CD4-positive, alpha-beta T cell treated with Interleukin-4 for 4 hours (primary cell): ENCODE measurements around the gene MAD1L1.

ENCODE experiments used
- DNase-seq: peaks from one replicate; pipeline ENCODE4 v3.0.0-alpha.2; 2020

MAD1L1 gene

DNA sequence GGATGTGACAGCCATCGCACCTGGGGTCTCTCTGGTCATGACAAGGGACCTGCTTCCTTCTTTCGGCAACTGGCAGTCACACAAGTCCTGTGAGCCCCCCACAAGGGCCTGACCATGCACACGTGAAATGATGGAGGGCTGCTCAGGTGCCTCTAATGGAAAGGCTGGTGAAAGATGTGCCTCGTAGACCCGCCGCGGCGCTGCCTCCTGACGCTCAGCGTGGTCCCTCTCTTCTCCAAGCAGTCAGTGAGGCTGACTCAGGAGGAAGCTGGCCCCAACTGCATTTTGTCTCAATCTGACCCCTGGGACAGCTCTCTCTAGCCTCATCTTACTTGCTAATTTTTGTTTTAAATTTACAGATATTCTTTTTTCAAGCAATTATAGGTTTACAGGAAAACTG lies 100.9 kb downstream of the MAD1L1 start:
- DNase-seq = no peak

DNA sequence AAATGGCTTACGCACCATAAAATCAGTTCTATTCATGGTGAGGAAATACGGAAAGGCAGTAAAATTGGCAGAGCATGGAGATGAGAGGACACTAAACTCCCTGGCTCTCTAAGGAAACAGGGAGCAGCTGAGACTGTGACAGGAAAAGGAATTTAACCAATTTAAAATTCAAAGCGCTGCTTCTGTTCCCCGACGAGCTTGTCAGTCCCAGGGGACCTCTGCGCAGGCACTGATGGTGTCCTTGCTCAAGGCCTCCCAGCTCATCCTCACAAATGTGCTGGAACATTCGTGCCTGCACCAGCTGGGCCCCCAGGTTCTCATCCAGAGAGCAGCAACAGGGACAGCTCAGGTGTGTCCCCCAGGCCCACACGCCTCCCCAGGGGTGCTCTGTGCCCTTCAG lies 101.4 kb downstream of the MAD1L1 start:
- no peak for DNase-seq

DNA sequence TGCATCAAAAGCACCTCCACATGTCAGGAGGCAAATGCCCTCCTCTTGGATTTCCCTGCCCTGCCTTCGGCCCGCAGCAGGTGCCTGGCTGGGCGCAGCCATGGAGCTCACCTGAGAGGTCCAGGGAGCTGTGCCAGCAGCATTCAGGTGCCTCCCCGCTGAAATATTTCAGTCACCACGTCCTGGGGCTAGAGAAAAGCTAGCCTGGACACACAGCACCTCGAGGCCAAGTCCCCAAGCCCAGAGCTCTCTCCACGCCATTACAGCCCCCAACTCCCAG lies 102.7 kb downstream of the MAD1L1 start:
- DNase-seq = no peak

DNA sequence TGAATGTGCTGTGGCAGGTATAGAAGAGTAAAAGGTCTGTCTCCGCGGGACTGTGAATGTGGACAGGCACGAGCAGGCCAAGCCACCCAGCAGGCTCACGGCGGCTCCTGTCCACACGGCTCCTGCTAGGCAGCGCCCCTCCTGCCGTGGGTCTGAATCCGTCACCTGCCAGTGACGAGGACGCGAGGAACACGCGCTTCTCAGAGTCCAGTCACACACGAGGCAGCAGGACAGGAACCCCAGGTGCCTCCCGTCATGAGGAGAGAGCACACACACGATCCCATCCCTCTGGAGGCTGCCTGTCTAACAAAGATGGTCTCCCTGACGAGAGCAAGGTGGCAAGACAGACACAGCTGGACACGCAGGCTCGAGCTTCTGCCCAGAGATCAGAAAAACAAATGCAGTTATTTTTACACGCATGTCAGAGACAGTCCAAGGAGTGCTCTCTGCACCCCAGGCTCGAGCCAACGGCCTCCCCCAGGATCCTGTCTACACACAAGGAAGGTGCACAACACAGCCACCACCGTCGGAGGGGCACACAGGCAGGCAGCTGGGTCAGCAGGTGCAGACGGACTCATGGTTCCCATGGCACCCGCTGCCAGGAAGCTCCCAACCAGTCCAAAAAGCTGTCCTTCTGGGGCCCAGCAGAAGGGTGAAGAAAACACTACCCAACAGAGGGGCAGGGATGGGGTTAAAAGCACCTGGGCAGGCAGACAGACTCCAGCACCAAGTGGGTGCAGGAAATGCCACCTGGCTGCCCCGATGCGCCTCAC lies 103.2 kb downstream of the MAD1L1 start:
- no peak for DNase-seq

DNA sequence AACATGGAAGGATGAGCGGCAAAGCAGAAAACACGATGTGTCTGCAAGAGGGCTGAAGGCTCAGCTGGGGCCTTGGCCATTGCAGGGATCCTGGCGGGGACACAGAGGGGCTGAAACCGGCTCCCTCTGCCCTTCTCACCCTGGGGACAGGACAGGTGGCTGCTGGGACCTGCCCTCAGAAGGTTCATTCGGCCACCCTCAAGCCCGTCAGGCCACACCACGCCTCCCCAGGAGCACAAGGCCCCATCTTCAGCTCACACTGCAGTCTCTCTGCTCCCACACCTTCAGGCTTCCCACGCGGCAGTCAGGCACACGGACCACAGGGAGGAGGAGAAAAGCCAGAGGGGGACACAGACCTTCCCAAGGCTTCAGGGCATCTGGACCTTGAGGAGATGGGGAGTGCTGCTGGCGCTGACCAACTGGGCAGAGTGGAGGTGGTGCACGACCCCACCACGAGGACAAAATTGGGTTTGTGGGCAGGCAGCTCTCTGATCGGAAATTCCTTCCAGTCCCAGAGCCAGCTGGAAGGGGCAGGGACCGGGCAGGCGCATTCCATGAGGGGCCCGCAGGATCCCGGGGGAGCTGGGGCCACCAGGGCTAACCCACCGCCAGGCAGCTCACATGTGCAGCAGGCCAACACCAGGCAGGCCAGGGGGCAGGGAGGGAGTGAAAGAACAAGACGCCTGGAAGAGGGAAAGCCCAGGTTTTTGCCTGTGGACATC lies 104.0 kb downstream of the MAD1L1 start:
- DNase-seq = no peak

DNA sequence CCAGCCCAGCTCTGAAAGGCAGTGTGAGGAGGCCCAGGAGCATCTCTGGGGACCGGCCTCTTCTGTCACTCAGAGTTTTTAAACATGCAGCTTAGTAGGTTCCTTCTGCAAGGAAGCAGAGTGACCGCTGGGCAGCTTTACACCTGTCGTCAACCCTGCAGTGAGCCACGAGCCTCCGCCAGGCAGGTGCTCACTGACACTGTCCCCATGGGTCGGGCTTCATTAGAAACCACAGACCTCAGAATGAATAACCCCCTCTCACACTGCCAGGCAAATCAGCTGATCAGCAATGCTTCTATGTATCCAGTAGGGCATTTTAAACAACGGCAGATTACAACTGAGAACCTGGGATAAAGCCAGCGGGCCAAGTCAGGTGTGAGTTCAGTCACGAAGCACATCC lies 106.1 kb downstream of the MAD1L1 start:
- DNase-seq = no peak

DNA sequence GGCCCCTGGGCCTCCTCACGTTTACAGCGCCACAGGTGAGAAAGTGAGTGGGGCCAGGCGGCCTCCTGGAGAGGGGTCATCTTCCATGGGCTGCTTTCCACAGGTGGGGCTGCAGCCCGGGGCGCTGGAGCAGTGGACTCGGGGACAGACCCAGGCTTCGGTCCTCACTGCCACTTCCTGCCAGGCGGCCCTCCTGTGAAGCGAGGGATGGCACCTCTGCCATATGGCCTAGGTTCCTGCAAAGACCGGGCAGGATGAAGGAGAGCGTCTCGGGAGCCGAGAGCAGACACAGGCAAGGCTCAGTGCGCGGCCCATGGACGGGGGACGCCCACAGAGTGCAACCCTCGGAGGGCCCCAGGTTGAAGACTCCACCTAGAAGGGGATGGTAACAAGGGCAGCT lies 106.8 kb downstream of the MAD1L1 start:
- DNase-seq = no peak

DNA sequence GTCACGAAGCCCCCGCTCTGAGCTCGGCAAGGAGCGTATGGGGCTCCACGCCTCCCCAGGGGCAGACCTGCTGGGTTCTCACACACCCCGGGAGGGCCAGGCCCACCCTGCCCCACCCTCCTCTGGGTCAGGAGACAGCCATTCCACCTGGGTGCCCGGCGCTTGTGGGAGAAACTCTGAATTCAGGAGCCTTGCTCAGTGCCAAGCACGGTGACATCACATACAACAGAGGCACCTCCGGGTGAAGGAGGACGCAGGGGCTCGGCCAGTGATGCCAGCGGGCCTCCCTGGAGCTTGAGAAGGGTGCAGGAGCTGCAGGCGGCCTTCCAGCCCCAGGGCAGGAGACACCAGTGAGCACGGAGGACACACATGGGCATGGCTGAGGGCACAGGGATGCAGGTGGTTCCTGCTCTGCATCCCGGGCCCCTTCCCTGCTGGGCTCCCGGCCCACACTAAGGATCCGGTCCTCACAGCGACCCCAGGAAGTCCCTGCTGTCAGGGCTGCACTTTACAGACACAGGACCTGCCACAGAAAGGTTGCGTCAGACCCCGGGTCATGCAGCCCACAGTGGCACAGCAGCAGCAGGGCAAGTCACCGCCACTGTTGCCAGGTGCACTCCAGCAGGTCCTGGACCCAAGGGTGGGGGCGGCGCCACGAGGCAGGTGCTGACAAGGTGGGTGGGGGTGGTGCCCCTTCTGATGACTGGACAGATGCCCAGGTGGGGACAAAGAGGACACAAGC lies 108.0 kb downstream of the MAD1L1 start:
- no peak for DNase-seq

DNA sequence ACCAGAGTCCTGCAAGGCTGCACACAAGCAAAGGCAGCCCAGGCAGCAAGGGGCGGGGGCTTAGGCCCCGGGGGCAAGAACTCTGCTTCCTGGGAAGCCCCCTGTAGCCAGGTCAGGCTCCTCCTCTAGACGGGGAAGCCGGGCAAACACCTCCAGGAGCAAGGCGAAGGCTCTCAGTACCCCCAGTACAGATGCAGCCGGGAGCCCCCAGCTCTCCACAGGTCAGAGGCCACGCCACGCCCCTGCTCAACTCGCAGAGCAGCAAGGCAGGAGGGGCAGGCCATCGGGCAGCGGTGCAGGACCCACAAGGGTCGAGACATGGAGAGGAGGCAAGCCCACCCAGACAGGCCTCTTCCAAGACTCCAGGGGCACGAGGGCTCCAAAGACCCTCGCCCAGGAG lies 108.8 kb downstream of the MAD1L1 start:
- DNase-seq = no peak

DNA sequence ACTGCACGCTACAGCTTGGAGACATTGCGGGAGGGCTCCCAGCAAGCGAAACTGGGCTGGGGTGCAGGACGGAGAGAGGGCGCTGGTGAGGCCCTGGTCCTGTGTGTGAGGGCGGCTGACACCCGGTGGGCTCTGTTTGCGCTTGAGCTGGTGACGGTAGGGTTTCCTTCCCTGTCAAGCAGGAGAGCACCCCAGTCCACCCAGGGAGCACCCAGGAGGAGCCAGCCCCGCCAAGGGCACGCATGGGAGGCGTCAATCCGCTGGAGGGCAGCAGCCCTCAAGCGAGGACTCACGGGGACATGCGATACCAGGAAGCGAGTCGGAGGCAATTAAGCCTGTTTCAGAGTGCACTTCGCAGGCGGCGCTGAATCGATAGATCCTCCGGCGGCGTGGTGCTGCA lies 109.4 kb downstream of the MAD1L1 start:
- DNase-seq = no peak

DNA sequence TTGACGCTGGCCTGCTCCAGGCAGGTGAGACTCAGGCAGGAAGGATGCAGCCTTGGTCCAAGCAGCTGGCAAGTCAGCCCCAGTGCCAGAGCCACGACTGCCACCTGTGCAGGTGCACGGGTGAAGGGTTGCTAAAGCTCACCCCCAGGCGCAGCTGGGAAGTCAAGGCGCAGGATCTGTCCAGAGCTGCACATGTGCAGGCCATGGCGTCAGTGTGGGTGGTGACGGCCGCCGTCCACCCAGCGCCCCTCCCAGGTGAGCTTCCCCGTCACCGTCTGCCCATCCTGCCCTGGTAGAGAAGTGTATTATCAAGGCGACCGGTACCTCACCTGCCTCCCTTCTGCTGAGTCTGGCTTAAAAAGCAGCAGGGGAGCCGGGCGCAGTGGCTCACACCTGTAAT lies 110.1 kb downstream of the MAD1L1 start:
- no peak for DNase-seq

DNA sequence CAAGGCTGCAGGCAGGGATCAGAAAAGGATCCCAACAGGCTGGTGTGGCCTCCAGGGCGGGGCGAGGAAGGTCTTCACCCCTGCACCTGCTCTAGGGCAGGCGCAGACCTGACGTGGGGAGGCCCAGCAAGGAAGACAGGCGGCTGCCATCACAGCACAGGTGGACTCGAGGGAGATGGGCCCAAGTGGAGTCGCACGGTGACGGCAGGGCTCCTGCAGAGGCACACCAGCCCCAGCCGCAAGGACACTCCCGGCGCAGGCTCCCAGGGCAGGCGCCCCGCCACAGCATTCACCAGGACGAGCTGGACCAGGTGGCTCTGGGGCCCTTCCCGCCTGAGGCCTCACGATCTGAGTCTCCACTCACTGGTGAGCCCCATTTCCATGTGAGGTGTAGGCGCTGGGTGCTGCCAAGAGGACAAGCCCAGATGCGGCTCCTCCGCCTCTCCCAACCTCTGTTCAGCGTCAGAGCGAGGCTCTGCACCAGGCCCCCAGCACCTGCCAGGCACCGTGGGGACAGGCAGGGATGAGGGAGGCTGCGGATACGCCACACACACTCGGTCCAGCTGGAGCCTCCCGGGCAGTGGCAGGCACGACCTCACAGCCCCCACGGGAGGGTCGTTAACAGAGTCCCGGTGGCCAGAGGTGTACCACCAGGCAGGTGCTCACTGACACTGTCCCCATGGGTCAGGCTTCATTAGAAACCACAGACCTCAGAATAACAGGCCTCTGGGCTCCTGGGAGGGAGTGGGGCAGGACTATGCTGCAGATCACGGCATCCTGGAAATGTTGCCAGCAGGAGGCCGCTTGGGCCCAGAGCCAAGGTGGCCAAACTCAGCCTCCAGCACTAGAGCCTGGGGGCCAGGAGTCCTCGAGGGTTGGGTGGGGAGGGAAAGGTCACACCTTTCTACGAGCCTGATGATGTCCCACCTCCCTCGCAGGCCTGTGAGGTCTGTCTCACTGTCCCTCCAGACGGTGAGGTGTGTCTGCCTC lies 111.6 kb downstream of the MAD1L1 start:
- no peak for DNase-seq

DNA sequence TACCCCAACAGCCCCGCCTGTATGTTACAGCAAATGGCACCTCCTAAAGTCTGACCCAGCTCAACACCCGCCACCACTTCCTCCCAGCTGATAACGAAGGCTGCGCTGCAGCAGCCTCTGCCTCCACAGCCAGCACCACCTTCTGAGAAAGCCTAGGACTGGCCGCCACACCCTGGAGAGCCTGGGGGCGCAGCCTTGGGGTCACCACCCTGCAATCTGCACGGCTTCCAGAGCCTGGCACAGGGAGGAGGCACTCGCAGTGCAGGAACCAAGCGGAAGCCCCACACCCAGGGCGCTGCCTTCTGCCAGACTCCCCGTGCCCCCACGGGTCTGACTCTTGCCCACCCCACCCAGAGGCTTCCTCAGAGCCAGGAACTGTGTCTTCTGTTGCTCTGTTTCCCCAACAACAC lies 112.5 kb downstream of the MAD1L1 start:
- peak; percentile 66 for DNase-seq

DNA sequence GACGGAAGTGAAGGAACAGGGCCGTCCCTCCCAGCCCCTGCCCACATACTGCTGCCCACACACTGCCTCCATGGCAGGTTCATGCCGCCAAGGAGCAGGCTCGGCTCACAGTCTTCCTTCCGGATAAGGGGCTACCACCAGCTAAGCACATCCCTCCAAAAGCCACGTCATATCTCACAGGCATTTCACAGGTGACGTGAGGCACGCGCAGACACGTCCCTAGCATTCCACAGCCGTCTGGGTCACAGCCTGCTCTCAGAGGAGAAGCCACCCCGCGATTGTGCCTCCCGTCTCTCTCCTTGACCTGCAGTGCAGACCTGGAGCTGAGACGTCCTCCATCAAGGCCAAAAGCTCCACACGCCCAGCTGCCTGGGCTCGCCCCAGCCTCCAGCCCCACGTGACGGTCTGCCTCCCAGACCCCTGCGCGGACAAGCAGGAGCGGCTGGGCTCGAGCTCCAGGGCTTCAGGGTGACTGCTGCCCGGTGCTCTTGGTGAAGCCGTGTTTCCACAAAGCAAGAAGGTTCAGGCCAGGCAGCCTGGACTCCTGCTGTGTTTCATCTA lies 114.0 kb downstream of the MAD1L1 start:
- DNase-seq = no peak

DNA sequence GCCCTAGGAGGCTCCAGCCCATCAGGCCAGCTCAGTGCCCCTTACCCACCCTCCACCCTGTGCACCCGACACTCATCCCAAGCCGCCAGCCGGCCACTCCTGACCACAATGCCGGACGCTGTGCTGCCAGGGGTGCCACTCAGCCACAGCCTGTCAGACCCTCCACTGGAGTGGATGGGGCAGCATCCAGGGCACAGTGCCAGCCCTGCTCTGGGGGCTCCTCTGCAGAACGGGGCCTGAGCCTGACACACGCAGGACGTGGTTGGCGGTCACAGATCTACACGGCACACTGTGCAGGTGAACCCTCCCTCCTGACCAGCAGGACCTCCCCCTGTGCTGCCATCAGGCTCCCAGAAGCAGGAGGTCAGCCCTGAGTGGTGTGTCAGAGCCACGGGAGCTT lies 114.7 kb downstream of the MAD1L1 start:
- DNase-seq = no peak

DNA sequence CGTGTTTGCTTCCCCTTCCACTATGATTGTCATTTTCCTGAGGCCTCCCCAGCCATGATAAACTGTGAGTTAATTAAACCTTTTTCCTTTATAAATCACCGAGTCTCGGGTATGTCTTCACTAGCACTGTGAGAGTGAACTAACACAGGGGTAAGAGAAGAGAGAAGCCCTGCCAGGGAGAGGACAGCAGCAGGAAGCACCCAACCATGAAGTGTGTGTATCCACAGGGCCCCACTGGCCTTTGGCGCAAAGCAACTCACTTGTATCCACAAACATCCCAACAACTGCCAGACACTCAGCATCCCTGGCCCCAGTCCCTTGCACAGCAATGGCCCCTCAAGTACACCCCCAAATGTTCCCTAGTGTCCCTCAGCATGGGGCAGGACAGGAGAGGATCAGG lies 115.1 kb downstream of the MAD1L1 start:
- DNase-seq = no peak

DNA sequence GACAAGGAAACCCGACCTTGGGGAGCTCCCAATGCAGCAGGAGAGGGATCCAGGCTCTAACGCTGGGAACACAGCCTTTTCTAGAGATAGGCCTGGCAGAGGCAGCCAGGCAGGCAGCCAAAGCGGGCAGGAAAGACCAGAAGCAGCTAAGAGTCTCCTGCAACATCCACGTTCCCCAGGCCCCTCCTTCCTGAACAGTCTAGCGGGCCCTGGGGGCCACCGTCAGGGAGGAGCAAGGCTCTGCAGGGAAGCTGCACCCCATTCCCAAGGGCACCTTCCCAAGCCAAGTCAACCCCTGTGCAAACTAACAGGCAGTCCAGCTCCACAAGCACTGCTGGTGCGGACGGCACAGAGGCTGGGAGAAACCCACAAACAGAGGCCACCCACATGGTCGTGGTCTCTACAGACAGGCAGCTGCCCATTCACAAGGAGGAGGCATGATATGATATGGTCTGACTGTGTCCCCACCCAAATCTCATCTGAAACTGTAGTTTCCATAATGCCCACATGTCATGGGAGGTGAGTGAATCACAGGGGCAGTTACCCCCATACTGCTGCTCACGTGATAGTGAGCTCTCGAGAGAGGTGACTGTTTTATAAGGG lies 115.7 kb downstream of the MAD1L1 start:
- no peak for DNase-seq

DNA sequence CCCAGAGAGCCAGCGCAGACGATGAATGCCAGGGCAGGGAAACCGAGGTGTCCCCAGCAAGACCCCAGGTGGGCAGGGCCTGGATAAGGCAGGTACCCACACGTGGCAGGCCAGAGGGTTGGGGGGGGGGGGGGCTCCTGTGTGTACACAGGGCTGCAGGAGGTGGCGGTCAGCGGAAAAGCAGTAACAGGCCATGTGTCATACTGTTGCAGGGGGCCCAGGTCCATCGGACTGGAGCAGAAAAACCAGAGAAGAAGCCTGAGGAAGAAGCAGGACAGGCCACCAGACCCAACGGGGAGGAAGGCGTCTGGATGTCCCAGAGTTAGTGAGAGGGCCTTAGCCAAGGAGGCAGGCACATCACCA lies 116.3 kb downstream of the MAD1L1 start:
- no peak for DNase-seq

DNA sequence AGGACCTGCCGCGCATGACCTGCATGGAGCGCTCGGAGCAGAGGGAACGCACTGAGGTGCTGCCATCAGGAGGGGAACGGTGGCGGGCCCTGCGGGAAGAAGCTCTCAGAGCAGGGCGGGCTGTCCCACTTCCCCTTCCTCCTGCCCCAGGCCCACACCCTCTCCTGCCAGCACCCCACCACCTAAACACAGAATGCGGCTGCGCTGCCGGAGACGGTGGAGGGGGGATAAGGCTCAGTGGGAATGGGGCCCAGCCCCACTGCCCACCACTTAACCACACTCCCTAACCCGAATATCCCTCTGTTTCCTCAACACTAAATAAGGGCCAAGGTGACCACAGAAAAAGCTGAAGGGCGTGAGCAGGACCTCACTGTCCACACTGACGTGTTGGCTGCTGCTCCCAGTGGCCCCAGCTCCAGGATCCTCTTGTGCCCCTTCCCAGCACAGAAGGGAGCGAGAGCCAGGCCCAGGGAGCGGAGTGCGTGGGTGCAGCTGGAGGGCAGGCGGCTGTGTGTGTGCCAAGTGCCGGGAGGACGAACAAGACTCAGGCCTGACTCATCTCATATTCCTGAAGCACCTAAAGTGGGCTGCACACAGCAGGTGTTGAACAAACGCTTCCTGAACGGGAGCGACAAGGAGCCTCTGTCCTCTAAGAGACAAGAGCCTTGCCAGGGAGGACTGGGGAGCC lies 116.8 kb downstream of the MAD1L1 start:
- DNase-seq = no peak

DNA sequence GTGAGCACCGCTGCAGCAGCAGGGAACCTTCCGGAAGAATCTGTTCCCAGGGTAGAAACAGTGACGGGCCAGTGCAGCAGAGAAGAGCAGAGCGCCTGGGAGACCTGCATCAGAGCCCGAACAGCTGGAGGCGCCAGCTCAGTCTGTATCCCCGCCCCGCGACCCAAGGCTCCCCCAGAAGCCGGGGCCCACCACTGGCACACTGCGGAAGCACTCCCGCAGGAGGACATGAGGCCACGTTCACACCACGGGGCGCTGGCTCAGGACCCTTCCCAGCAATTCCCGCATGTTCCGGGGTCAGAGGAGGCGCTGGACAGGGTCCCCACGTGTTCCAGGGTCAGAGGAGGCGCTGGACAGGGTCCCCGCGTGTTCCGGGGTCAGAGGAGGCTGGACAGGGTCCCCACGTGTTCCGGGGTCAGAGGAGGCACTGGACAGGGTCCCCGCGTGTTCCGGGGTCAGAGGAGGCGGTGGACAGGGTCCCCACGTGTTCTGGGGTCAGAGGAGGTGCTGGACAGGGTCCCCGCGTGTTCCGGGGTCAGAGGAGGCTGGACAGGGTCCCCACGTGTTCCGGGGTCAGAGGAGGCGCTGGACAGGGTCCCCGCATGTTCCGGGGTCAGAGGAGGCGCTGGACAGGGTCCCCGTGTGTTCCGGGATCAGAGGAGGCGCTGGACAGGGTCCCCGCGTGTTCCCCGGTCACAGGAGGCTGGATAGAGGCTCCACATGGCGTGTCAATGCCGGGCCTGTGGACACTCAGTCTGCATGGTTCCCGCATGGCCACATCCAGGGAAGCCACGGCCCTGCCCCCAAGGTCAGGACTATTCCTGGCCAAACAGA lies 117.6 kb downstream of the MAD1L1 start:
- no peak for DNase-seq

DNA sequence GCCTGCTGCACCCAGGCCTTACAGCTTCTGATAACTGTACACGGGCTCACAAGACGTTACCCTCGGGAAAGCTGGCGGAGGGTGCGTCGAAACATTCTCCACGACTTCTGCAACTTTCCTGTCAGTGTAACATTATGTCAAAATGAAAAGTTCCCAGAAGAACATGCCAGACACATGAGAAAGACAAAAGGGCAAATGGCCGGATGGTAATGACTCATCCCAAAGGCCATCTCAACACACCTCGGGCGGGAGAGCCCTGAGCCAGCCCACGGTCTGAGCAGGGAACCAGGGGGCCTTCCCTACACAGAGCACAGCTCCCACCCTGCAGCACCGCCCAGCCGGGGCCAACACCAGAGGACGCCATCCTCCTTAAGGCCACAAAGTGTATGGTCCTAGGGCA lies 118.7 kb downstream of the MAD1L1 start:
- no peak for DNase-seq
